Thyroid gland (tissue), 4 donors: ENCODE data around the gene INF2. TPM values are rescaled to one million over a fixed set of nuclear protein-coding genes. Genes with fewer than 3 reads are reported as not detected.
"Not testable (repeated sequence)": the region's sequence is repeated elsewhere in the genome, so short reads cannot be mapped to it uniquely, and the experiment has no call there.

Experiments used
- DNase-seq, 2 donors: peaks; one replicate each; pipeline ENCODE4 v3.0.0-alpha.2; 2019
- H3K27ac ChIP-seq, 3 donors: fragments of 200-600 bp; sonication (generic); 1 replicate in 2 of 3; 2 replicates in 1 of 3; pipeline ENCODE4 v1.5.1; 2016 to 2019; ENCODE audit warnings: mild to moderate bottlenecking in 1 of 3, moderate library complexity in 1 of 3
- H3K27me3 ChIP-seq: fragments of 200-600 bp; sonication (generic); one replicate; pipeline ENCODE4 v1.5.1; 2019
- H3K36me3 ChIP-seq, 2 donors: fragments of 200-600 bp; sonication (generic); one replicate each; pipeline ENCODE4 v1.5.1; 2016 to 2019
- H3K4me1 ChIP-seq, 2 donors: fragments of 200-600 bp; sonication (generic); one replicate each; pipeline ENCODE4 v1.5.1; 2017 to 2019
- H3K4me3 ChIP-seq, 3 donors: fragments of 200-600 bp; sonication (generic); replicated peaks in 1 of 3; 1 replicate in 2 of 3; 2 replicates in 1 of 3; pipeline ENCODE4 v1.5.1; 2016; ENCODE audit warnings: mild to moderate bottlenecking in 1 of 3
- H3K9me3 ChIP-seq: fragments of 200-600 bp; sonication (generic); one replicate; pipeline ENCODE4 v1.5.1; 2017
- CTCF ChIP-seq, 6 experiments: fragments of 200-600 bp in 3 of 6; fragments of 450-650 bp in 3 of 6; sonication (generic) in 3 of 6; IDR thresholded peaks; one replicate each; pipeline ENCODE4 v1.5.1; 2016 to 2019; ENCODE audit warnings: antibody characterized with exemption in 6 of 6, mild to moderate bottlenecking in 2 of 6, inconsistent platforms in 1 of 6, moderate library complexity in 1 of 6
- POLR2A ChIP-seq, 2 donors: fragments of 450-650 bp; IDR thresholded peaks; one replicate each; pipeline ENCODE4 v1.6.1; 2017; ENCODE audit warnings: antibody characterized with exemption in 2 of 2, mild to moderate bottlenecking in 2 of 2, moderate library complexity in 1 of 2
- WGBS, 2 donors: methylation state at CpG; one replicate each; pipeline ENCODE4 v1.1.5; 2017; 5-methylcytosine and 5-hydroxymethylcytosine counted together
- intact Hi-C: fragments of 100-400 bp; cut with DNase I; formaldehyde crosslinking; loops from one replicate; pipeline ENCODE4 v1.15.1; 2023
- total RNA-seq, 4 donors: library from RNA; depleted of rRNA; stranded (reverse); fragments of >200 nt; gene quantifications; one replicate each; pipeline ENCODE4 v1.2.3, GENCODE V29; 2016

Gene INF2
- total RNA-seq, 4 donors from 2014 or later = 35.1 to 54.7 (median 42.5) TPM

GRCh38 chr14:104665657-104666522, 23.5 kb upstream of the INF2 start:
- Histone ChIP-seq H3K4me1 (no peaks in the 10 kb centered on the region), H3K27ac (no peak overlapping the region), H3K27me3 (no peaks in the 10 kb centered on the region), H3K36me3 (no peaks in the 10 kb centered on the region), H3K4me3 (no peak overlapping the region), H3K9me3 (no peaks in the 10 kb centered on the region)
- no peak for DNase-seq
- TF ChIP-seq POLR2A (IDR thresholded peaks at IDR 0.05) (no peak), CTCF (IDR thresholded peaks at IDR 0.05) (peak in 3 of 6 experiments; percentile 13 to 25 (median 18))
- intact Hi-C loops = no loop called here
- WGBS, 2 donors = 48 to 58% methylated on average over 16 to 17 of the region's 27 CpGs

DNA sequence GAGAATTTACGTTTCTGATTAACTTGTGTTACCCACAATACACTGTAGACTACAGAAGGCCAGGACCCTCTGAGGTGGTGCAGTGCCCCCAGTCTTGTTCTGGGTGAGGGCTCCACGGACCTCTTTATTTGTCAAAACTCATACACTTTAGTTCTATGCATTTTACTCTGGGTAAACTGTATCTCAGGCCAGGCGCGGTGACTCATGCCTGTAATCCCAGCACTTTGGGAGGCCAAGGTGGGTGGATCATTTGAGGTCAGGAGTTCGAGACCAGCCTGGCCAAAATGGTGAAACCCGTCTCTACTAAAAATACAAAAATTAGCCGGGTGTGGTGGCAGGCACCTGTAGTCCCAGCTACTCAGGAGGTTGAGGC, 22.9 kb upstream of the INF2 start:
- H3K36me3 ChIP-seq, H3K4me3 ChIP-seq, H3K27me3 ChIP-seq, H3K27ac ChIP-seq, intact Hi-C loops, DNase-seq, H3K9me3 ChIP-seq, H3K4me1 ChIP-seq: not testable (repeated sequence)
- 77 to 91% methylated on average over 7 of the region's 7 CpGs for WGBS, 2 donors

GRCh38 chr14:104666981-104667380, 22.4 kb upstream of the INF2 start:
- no peaks in the 10 kb centered on the region for H3K36me3 ChIP-seq
- no peak for DNase-seq
- no peak overlapping the region for H3K4me3 ChIP-seq
- no peaks in the 10 kb centered on the region for H3K9me3 ChIP-seq
- TF ChIP-seq CTCF (IDR thresholded peaks at IDR 0.05) = no peak
- TF ChIP-seq POLR2A (IDR thresholded peaks at IDR 0.05) = no peak
- no peaks in the 10 kb centered on the region for H3K4me1 ChIP-seq
- 87 to 89% methylated on average over 12 of the region's 12 CpGs for WGBS, 2 donors
- H3K27me3 ChIP-seq = no peaks in the 10 kb centered on the region
- no peak overlapping the region for H3K27ac ChIP-seq
- intact Hi-C loops = no loop called here

DNA sequence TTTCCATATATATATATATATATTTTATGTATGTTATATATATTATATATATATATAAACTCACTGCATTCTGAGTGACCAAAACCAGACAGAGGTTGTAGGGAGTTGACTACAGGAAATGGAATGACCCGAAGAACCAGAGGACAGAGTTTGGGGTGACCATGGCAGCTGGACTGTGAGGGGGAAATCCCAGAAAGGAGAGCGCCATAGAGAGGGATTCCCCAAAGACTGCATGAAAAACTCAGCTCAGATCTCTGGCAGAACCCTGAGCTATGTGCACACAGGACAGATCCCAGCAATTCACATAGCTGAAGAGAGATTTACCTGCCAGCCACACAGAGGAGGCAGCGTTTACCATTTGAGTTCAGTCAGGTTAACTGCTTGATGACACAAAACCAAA, 19.7 kb upstream of the INF2 start:
- no peak overlapping the region for H3K4me3 ChIP-seq
- no peaks in the 10 kb centered on the region for H3K36me3 ChIP-seq
- no peak overlapping the region for H3K27ac ChIP-seq
- no peaks in the 10 kb centered on the region for H3K27me3 ChIP-seq
- no peaks in the 10 kb centered on the region for H3K9me3 ChIP-seq
- H3K4me1 ChIP-seq = no peaks in the 10 kb centered on the region
- DNase-seq = no peak
- intact Hi-C loops = no loop called here
- 69 to 86% methylated on average over 3 of the region's 3 CpGs for WGBS, 2 donors
- TF ChIP-seq CTCF (IDR thresholded peaks at IDR 0.05) = no peak
- TF ChIP-seq POLR2A (IDR thresholded peaks at IDR 0.05) = no peak

DNA sequence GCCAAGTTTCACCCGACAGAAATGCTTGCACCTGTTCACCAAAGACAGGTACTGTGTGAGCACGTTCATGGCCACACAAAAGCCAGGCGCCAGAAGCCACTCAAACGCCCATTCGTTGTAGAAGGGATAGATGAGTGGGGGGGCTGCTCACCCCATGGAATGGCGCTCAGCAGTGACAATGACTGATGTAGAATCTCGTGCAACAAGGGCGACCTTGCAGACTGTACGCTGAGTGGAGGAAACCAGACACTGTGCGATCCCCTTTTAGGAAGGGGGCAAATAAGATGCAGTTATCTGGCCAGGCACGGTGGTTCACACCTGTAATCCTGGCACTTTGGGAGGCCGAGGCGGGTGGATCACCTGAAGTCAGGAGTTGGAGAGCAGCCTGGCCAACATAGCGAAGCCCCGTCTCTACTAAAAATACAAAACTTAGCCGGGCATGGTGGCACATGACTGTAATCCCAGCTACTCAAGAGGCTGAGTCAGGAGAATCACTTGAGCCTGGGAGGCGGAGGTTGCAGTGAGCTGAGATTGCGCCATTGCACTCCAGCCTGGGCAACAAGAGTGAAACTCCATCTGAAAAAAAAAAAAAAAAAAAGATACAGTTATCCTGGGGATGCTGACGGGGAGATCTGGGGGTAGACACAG, 18.0 kb upstream of the INF2 start:
- H3K9me3 ChIP-seq, H3K4me3 ChIP-seq, intact Hi-C loops, H3K27ac ChIP-seq, H3K27me3 ChIP-seq, H3K36me3 ChIP-seq, DNase-seq, H3K4me1 ChIP-seq: not testable (repeated sequence)
- 79 to 81% methylated on average over 19 of the region's 19 CpGs for WGBS, 2 donors

- H3K9me3 ChIP-seq, H3K36me3 ChIP-seq, DNase-seq, H3K27me3 ChIP-seq, H3K4me3 ChIP-seq, intact Hi-C loops, H3K27ac ChIP-seq, H3K4me1 ChIP-seq: not testable (repeated sequence)
- 80 to 87% methylated on average over 7 of the region's 8 CpGs for WGBS, 2 donors
Measured at GRCh38 chr14:104672119-104672518, 17.3 kb upstream of the INF2 start.
